Panc1 (cell line): Measurements from ENCODE around the gene STRN3. TPM values are rescaled to one million over a fixed set of nuclear protein-coding genes. Genes with fewer than 3 reads are reported as not detected.

Source experiments
- ATAC-seq: fragments of 200-7000 bp; cut with Tn5 transposase; 2 replicates; pipeline ENCODE4 v1.9.1; 2020; ENCODE audit warnings: mild to moderate bottlenecking, moderate library complexity
- BruUV-seq: library from RNA; stranded (reverse); fragments of 400-500 nt; replicated peaks from 2 replicates; lab custom pipeline; 2021; lab: Mats Ljungman, UMichigan
- CTCF ChIA-PET: fragments of 300-600 bp; sonication (Branson Sonifier 250); formaldehyde crosslinking; loops from one replicate; lab custom pipeline; 2022; ENCODE audit warnings: antibody characterized with exemption; lab: Charles Lee
- POLR2A ChIA-PET: fragments of 300-600 bp; sonication (Branson Sonifier 250); formaldehyde crosslinking; loops from one replicate; lab custom pipeline; 2022; ENCODE audit warnings: antibody characterized with exemption; lab: Charles Lee
- DNase-seq: peaks from one replicate; pipeline ENCODE4 v3.0.0-alpha.2; 2010; ENCODE audit warnings: low read depth, low spot score
- H3K27ac ChIP-seq: 2 replicates; pipeline ENCODE4 v1.5.1; 2011; ENCODE audit warnings: mild to moderate bottlenecking, low read length, inconsistent platforms
- H3K27me3 ChIP-seq: fragments of 200-500 bp; sonication (Bioruptor generic); 2 replicates; pipeline ENCODE4 v1.6.0; 2014; ENCODE audit warnings: low read length, inconsistent platforms; ENCODE audit not compliant: control insufficient read depth, insufficient read depth
- H3K36me3 ChIP-seq: fragments of 200-500 bp; sonication (Bioruptor generic); 2 replicates; pipeline ENCODE4 v1.5.1; 2014; ENCODE audit warnings: inconsistent platforms, mild to moderate bottlenecking, low read length, moderate library complexity; ENCODE audit not compliant: control insufficient read depth, insufficient read depth
- H3K4me1 ChIP-seq: 2 replicates; pipeline ENCODE4 v1.5.1; 2011; ENCODE audit warnings: inconsistent platforms, mild to moderate bottlenecking, low read length, moderate library complexity; ENCODE audit not compliant: control insufficient read depth, insufficient read depth
- H3K4me3 ChIP-seq, 2 experiments: 2 replicates each; pipeline ENCODE4 v1.5.1; 2011 to 2012; ENCODE audit warnings: low read depth in 2 of 2, low read length in 2 of 2, mild to moderate bottlenecking in 2 of 2, inconsistent platforms in 1 of 2, moderate library complexity in 1 of 2
- H3K9me3 ChIP-seq: fragments of 200-500 bp; sonication (Bioruptor generic); 2 replicates; pipeline ENCODE4 v1.5.1; 2014; ENCODE audit warnings: low read depth, mild to moderate bottlenecking, inconsistent platforms, low read length, moderate library complexity; ENCODE audit not compliant: control insufficient read depth, insufficient read depth
- POLR2AphosphoS5 ChIP-seq: IDR thresholded peaks from 2 replicates; pipeline ENCODE4 v1.6.1; 2012; ENCODE audit warnings: mild to moderate bottlenecking, low read depth, low read length, moderate library complexity
- REST ChIP-seq, 2 experiments: IDR thresholded peaks; 2 replicates each; pipeline ENCODE4 v1.6.1; 2011 to 2012; ENCODE audit warnings: low read depth in 2 of 2, control low read depth in 1 of 2, low read length in 1 of 2, mild to moderate bottlenecking in 1 of 2, moderate library complexity in 1 of 2; ENCODE audit not compliant: insufficient read depth in 1 of 2
- SIN3A ChIP-seq: IDR thresholded peaks from 2 replicates; pipeline ENCODE4 v1.6.1; 2012; ENCODE audit warnings: low read depth, mild to moderate bottlenecking, low read length, moderate library complexity, borderline replicate concordance; ENCODE audit not compliant: insufficient read depth
- TCF7L2 ChIP-seq: IDR thresholded peaks from 2 replicates; pipeline ENCODE4 v1.6.1; 2011; ENCODE audit warnings: mild to moderate bottlenecking, low read depth, low read length, inconsistent platforms
- in situ Hi-C: cut with HindIII; loops from 2 replicates; pipeline ENCODE4 v1.10.0; 2016; ENCODE audit warnings: low sequenced_read_pairs, low pct_unique_long_range_greater_than_20kb
- intact Hi-C: fragments of 100-400 bp; cut with micrococcal nuclease; formaldehyde crosslinking; loops from one replicate; pipeline ENCODE4 v1.10.0; 2022; ENCODE audit not compliant: unreplicated experiment
- total RNA-seq: library from RNA; stranded (reverse); gene quantifications from one replicate; pipeline ENCODE4 v1.2.1, GENCODE V29; 2021; ENCODE audit not compliant: unreplicated experiment
- TF ChIP-seq, protein P1 (sequence below): fragments of 450-650 bp; IDR thresholded peaks from 2 replicates; pipeline ENCODE4 v1.5.1; 2017; ENCODE audit warnings: mild to moderate bottlenecking

Gene STRN3
- total RNA-seq, 1 experiment from 2014 or later, result 29.2 TPM

DNA sequence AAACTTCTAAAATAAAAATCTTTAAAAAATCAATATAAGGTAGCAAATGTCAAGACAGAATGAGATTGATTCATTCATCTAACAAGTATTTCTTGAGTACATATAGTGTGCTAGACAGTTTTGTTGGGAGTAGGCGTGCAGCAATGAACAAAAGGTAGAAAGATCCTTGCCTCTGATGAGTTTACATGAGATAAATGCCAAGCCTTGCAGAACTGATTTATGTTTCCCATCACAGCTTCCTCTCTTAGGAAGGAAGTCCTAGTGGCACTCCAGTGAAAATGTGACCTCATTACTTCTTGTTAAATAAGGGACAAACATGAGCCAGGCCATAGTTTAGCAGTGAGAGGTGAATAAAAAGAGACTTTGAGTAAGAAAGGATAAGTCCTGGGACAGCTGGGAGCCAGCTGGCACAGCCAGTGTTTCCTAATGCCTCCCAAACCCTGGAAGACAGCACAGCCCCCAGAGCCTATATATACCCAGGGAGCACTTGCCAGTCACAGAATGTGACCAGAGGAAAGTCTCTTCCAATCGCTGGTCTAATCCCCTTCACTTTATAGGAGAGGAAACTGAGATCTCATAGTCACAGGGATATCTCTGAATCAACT lies 156.5 kb downstream of the STRN3 start:
- H3K4me1 ChIP-seq, result no peaks in the 10 kb centered on the region
- no peak overlapping the region for H3K27ac ChIP-seq
- no peaks in the 10 kb centered on the region for H3K9me3 ChIP-seq
- in situ Hi-C loops (no loop called here), intact Hi-C loops (no loop called here)
- DNase-seq, result no peak
- TF ChIP-seq, protein P1, sequence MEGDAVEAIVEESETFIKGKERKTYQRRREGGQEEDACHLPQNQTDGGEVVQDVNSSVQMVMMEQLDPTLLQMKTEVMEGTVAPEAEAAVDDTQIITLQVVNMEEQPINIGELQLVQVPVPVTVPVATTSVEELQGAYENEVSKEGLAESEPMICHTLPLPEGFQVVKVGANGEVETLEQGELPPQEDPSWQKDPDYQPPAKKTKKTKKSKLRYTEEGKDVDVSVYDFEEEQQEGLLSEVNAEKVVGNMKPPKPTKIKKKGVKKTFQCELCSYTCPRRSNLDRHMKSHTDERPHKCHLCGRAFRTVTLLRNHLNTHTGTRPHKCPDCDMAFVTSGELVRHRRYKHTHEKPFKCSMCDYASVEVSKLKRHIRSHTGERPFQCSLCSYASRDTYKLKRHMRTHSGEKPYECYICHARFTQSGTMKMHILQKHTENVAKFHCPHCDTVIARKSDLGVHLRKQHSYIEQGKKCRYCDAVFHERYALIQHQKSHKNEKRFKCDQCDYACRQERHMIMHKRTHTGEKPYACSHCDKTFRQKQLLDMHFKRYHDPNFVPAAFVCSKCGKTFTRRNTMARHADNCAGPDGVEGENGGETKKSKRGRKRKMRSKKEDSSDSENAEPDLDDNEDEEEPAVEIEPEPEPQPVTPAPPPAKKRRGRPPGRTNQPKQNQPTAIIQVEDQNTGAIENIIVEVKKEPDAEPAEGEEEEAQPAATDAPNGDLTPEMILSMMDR, result no peak
- no peak for TF ChIP-seq REST (IDR thresholded peaks at IDR 0.05; ENCODE audit: insufficient read depth in 1 of 2, low read depth in 2 of 2, low read length in 1 of 2)
- no peak for TF ChIP-seq SIN3A
- TF ChIP-seq TCF7L2, result no peak
- TF ChIP-seq POLR2AphosphoS5, result no peak
- CTCF ChIA-PET, result no interaction called here
- no peak overlapping the region for H3K4me3 ChIP-seq
- H3K36me3 ChIP-seq, result no peaks in the 10 kb centered on the region
- BruUV-seq, result no TSS peak
- H3K27me3 ChIP-seq, result peaks cover 13% of the 10 kb centered on the region
- ATAC-seq, result no peak
- POLR2A ChIA-PET, result no interaction called here

DNA sequence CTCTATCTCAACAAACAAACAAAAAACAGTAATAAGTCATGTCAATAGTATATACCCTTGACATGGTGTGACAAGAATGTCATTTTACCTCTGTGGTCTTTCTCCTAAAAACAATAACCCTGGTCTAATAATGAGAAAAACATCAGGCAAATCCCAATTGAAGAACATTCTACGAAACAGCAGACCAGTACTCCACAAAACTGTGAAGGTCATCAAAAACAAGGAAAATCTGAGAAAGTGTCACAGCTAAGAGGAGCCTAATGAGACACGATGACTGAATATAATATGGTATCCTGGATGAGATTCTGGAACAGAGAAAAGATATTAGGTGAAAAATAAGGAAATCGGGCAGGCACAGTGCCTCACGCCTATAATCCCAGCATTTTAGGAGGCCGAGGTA lies 157.4 kb downstream of the STRN3 start:
- Histone ChIP-seq H3K4me3 (no peak overlapping the region), H3K36me3 (no peaks in the 10 kb centered on the region), H3K9me3 (no peaks in the 10 kb centered on the region), H3K4me1 (no peaks in the 10 kb centered on the region), H3K27ac (no peak overlapping the region), H3K27me3 (peaks cover 14% of the 10 kb centered on the region)
- no peak for DNase-seq
- no peak for TF ChIP-seq SIN3A
- TF ChIP-seq TCF7L2, result no peak
- no peak for TF ChIP-seq POLR2AphosphoS5
- TF ChIP-seq, protein P1, result no peak
- in situ Hi-C loops, result no loop called here
- CTCF ChIA-PET, result no interaction called here
- intact Hi-C loops, result no loop called here
- no peak for ATAC-seq
- POLR2A ChIA-PET, result no interaction called here
- BruUV-seq, result no TSS peak
